Superior temporal gyrus (tissue), 1 donor: ENCODE measurements around the gene CFAP43.

Source experiments
- DNase-seq: peaks from one replicate; pipeline ENCODE4 v3.0.0-alpha.2; 2016; ENCODE audit errors: extremely low spot score

Gene CFAP43, protein sequence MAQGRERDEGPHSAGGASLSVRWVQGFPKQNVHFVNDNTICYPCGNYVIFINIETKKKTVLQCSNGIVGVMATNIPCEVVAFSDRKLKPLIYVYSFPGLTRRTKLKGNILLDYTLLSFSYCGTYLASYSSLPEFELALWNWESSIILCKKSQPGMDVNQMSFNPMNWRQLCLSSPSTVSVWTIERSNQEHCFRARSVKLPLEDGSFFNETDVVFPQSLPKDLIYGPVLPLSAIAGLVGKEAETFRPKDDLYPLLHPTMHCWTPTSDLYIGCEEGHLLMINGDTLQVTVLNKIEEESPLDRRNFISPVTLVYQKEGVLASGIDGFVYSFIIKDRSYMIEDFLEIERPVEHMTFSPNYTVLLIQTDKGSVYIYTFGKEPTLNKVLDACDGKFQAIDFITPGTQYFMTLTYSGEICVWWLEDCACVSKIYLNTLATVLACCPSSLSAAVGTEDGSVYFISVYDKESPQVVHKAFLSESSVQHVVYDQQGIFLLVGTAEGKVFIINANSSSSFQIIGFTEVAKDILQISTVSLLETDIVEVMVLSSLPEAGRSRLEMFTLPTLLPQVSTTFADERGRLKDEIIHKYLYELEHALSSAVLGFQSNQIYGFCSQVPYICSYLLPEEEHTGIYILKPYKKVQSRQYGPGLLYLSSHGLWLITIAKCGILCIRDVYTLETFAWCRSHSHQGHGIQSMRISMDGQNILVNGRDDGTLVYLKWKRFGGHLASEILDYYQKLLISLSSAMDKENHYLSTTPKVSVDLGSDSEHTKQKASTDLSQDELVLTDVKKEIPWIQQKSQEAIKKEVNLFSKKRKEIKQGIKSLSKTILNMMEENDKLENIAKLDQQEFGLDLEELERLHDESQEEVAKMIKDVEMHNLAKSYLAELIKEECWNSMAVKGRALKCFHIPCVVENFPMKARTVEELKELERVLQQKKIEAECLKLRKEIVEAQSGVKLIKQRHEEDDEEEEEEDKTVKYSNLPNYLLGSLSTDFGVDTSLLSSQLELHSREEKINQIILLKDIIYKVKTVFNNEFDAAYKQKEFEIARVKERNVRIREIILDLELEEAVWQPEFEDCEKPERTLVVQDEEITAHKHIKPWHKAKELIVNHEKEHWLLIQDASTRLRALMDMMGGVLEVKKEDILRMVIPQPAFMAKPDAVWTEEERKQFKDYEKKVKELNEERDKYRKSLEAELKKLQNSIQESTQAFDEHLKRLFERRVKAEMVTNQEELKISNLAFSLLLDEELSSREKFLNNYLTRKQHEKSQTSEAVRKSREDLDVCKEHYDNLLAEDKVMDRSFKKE (N-terminal part only)

DNA sequence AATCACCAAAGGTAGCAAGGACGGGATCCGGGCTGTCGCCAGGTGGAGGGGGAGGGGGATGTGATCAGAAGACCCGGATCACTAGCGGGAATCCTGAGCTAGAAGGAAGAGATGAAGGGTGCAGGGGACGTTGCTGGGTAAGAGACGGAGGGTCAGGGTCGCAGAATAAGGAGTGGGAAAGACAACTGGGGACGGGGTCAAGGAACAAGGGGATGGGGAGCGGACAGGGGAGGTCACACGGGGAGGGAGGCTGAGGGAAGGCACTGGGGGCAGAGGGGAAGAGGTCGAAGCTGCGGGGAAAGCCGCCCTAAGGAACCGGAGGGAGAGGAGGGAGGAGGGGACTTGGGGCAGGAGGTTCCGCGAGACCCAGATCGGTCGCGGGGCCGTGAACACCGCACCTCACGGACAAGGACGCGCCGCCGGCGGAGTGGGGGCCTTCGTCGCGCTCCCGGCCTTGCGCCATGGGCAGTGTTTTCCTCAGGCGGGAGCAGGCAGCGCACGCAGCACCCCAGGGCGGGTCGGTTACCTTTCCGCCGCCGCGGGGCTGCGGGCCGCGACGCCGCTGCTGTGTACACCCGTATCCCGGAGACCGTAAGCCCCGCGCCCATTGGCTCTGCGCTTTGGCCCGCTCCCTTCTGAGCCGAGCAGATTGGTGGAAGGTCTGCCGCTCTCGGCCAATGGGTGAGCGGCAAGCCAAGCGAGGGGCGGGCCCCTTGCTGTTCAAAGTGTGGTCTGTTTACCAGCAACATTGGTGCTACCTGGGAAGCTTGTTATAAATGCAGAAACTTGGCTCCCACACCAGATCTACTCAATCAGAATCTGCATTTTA is at the start of gene CFAP43:
Gene CFAP43, minus strand, starts transcription at position 581 of the 829 bp plus-strand sequence. Its CDS starts 118 bp downstream, at position 463.
- peak; percentile 98 for DNase-seq

DNA sequence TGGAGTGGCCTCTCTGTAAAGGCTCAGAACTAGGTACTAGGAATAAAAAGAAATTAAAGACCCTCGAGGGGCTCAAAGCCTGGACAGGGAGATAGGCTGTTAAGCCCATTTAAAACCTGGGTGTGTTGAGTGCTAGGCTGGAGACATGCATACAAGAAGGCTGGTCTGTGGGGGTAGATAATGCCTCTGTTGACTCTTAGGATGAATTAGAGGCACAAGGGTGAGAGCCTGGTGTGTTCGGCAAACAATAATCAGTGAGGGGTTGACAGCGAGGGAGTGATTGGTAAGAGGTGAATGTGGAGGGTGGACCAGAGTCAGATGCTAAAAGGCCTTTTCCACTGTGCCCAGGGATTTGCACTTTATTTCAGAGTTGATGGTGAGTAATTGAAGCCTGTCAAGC is 49.5 kb upstream of the CFAP43 start:
- no peak for DNase-seq

DNA sequence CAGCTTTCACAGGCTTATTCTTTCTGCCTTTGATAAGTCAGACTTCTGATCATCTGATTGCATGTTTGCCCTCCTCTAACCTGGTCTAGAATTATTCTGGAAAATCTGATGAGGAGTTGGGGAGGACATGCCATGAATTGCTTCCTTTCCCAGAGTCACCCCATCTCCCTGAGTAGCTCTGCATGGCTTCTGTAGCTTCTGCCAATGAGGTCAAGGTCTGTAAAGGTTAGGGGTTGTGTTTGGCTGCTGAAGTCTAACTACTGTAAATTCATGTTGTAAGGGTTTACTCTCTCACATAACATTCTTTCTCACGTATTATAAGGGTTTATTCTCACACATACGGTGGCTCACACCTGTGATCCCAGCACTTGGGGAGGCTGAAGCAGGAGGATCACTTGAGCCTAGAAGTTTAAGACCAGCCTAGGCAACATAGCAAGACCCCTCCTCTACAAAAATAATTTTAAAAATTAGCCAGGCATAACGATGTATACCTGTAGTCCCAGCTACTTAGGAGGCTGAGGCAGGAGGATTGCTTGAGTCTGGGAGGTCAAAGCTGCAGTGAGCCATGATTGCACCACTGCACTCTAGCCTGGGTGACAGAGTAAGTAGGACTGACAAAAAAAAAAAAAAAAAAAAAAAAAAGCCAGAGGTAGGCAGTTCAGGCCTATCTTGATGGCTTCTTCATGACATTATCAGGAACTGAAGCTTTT is 47.5 kb upstream of the CFAP43 start:
- no peak for DNase-seq

DNA sequence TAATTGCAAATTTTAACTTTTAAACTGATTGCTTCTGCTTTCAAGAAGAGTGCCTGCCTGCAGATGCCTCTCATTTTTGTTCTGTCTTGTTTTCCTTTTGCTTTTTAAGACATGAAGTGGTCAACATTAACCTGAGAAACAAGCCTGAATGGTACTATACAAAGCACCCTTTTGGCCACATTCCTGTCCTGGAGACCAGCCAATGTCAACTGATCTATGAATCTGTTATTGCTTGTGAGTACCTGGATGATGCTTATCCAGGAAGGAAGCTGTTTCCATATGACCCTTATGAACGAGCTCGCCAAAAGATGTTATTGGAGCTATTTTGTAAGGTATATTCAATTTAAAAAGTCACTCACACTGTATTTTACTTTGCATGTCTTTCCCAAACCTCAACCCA is 45.6 kb upstream of the CFAP43 start:
- DNase-seq, result no peak

DNA sequence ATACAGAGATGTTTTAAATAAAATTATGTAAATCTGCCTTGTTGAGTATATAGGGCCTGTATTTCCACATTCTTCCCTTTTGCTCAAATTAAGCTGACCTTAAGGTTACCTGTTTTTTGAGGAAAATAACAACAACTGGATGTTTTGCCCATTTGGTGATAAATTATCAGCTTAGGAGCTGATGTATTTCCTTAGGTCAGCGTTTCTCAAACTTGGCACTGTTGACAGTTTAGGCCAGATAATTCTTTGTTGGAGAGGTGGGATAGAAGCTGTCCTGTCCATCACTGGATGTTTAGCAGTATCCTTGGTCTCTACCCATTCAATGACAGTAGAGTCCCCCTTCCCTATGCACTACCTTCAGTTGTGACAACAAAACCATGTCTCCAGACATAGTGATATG is 44.0 kb upstream of the CFAP43 start:
- no peak for DNase-seq

DNA sequence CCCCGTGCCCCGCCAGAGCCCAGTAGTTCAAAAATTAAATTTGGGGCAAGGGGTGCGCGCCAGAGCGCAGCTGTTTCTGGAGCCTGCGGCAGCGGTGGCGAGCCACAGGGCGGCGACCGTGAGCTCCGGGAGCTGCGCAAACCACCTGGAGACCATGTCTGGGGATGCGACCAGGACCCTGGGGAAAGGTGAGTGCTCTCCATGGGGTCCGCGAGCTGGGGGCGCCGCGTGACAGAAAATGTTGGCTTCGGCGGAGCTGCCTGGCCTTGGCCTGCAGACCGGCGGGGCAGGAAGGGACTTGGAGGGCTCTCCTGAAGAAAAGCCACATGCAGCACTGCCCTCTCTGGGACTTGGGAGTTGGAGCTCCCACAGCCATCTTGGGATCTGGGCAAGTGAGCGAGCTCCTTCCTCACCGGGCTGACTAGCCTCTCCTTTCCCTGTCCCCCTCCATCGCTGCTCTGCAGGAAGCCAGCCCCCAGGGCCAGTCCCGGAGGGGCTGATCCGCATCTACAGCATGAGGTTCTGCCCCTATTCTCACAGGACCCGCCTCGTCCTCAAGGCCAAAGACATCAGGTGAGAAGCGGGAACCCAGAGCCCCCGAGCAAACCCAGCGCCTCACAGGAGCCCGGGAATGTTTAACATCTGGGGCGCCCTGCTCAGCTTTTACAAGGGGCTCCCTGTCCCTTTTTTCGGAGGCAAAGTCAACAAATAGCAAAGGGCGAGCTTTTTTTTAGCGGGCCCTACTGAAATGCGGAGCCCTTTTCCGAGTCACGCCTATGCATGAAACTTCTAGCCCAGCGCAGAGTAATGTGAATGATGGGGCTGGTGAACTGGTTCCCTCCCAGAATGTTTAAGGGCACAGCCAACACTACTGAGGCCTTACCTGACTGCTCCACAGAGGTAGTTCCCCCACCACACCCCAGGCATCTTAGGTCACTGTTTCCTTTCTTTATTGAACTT is 42.9 kb upstream of the CFAP43 start:
- peak; percentile 58 for DNase-seq

DNA sequence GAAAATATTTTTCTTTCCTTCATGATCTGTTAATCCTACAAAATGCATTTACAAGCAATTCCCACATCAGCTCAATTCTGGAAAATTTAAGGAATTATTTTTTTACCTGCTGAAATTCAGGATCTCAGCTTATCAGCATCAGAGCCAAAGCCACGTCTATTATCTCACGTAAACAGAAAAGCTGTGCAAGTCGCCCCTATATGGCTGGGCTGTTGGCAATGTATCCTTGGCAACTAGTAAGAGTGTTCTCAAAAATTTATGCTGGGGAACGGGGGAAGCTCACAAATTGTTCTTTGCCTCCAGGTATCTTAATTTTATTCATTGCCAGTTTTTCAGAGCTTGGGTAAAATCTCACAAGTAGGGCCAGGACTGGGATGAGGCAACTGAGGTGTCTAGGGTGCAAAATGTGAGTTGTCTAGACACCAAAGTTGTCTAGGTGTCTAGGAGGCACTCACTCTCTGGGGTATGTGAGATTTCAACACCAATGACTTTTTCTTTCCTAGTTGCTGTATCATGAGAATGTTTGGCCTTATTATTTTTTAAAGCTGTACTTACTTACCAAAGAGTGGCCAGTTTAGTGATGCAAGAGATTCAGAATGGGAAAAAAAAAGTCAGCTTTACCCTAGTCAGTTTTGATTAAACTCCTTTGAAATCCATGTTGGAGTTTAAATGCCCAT is 41.9 kb upstream of the CFAP43 start:
- no peak for DNase-seq

DNA sequence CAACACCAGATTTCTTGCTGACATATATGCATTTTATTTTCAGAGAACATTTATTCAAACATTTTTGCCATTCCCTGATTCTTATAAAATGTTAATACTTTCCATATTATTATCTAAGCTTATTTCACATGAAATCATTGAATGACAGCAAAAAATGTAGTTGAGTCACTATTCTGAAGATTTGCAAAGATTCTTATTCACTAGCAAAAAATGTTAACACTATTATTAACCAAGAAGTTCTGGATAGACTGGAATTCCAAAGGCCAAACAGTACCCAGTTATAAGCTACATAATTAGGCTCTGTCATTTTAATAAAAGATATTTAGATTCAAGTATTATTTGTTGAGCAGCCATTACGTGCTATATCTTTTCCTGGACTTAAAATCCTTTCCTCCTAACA is 41.1 kb upstream of the CFAP43 start:
- DNase-seq, result no peak

DNA sequence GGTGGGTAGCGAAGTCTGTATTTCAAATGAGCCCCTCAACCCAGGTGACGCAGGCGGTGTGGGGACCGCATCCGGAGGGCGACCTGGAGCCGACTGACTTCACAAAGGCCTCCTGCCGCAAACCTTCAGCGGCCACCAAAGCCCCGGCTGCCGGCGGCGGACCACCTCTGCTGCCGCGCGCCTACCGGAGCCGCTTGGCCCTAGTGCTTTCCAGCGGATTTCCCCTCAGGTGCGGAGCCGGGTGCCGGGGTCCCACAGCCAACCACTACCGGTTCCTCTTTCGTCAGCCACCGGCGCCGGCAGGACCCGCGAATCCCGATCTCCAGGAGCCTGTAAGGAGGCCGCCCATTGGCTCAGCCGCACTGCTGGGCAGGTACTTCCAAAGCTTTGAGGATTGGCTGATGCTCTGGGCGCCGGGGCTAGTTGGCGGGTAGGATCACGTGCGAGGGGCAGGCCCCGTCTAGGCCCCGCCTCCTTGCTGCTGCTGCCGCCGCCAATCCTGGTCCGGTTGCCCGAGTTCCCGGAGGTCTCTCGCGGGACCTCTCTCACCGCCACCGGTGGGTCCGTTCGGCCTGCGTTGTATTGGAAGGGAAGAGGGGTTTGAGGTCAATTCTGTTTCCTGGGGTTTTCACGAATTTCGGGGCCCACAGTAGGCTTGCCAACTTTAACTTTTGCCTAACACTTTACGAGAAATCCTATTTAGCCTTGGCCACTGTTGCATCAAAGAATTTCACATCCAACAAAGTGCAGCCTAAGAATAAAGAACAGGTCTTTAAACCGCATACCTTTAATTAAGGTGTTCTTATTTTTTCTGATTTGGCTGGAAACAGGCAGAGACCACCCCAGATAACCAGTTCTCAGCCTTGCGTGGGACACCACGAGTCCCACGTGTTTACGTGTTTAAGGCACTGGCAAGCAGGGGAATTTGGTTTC is 36.8 kb upstream of the CFAP43 start, which contains the start of gene GSTO2:
Gene GSTO2, plus strand, starts transcription at position 472 of the 933 bp plus-strand sequence. CDS start 5,732 bp downstream, outside the sequence.
- DNase-seq, result peak; percentile 98

DNA sequence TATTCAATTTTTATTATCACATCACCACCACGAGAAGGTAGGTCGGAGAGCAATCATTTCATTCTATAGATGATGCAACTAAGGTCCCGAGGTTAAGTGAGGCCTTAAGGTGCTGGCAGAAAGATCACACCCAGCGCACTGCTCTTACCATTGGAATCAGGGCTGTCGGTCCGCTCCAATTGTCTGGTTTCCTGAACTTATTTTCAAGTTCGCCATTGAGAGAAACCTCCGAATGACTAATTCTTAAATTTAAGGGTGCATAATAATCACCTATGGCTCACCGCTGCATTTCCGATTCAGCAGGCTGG is 36.2 kb upstream of the CFAP43 start:
- no peak for DNase-seq

DNA sequence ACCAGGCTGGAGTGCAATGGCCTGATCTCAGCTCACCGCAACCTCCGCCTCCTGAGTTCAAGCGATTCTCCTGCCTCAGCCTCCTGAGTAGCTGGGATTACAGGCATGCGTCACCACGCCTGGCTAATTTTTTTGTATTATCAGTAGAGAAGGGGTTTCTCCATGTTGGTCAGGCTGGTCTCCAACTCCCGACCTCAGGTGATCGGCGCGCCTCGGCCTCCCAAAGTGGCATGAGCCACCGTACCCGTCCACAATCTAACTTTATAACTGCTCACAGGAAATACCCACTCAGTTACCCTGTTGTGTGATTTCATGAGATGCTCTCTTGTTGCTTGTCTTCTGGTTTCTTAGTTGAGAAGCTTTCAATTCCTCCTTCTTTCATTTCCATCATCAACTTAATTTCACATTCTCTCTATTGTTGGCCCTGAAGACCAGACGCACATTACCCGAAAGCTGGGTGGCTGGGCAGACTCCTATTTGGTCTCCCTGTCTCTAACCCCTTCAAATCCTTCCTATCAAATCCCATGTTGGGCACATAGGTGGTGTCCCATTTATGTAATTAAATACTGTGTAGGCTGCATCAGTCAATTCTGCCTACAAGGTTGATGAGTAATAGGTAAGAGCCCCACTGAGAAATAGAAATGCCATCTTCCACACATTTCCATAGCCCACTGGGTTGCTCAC is 35.7 kb upstream of the CFAP43 start:
- DNase-seq, result no peak

DNA sequence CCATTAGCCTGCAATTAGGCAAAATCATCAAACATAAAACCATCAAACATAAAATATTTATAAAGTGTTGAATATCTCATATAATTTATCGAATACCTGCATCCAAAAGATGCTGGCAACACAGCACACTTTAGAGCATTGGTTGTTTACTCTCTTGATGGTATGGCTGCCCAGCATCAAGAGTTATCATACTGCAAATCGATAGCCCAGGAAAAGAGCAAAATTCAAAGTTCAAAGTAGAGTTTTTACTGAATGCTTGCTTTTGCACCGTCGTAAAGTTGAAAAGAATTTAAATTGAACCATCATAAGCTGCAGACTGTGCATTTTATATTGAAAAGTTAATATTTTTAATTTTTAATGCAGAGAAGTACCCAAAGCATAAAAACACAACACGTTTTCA is 32.6 kb upstream of the CFAP43 start:
- no peak for DNase-seq

DNA sequence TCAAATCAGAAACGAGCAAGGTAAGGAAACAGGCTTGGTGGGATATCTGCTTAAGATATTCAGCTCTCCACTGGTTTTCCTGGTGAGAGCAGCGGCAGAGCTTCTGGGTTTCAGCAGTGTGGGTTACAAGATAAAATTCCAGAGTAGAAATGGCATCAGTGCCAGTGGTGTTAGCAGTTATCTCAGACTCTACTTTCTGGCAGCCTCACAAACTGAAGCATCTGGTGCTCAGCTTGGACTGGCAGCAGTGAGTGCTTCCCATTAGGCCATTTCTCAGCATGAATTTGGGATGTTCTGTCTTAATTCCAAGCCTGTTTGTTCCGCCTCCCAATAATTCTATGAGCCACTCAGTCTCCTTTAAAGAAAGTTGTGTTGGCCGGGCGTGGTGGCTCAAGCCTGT is 29.9 kb upstream of the CFAP43 start:
- DNase-seq, result peak; percentile 34

DNA sequence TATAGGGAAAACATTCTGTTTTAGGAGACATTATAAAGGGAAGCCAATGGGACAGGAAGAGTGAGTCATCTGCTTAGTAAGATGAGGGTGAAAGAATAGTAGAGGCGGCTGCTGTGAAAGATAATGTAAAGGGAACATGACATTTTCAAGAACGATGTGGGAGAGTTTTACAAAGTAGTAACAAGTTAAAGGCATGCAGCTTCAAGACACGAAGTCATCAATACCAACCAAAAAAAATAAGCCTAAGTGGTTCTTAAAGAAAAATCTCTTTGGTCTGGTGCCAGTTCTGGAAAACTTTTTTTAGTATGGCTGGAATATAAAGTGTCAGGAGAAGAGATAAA is 28.6 kb upstream of the CFAP43 start:
- no peak for DNase-seq

DNA sequence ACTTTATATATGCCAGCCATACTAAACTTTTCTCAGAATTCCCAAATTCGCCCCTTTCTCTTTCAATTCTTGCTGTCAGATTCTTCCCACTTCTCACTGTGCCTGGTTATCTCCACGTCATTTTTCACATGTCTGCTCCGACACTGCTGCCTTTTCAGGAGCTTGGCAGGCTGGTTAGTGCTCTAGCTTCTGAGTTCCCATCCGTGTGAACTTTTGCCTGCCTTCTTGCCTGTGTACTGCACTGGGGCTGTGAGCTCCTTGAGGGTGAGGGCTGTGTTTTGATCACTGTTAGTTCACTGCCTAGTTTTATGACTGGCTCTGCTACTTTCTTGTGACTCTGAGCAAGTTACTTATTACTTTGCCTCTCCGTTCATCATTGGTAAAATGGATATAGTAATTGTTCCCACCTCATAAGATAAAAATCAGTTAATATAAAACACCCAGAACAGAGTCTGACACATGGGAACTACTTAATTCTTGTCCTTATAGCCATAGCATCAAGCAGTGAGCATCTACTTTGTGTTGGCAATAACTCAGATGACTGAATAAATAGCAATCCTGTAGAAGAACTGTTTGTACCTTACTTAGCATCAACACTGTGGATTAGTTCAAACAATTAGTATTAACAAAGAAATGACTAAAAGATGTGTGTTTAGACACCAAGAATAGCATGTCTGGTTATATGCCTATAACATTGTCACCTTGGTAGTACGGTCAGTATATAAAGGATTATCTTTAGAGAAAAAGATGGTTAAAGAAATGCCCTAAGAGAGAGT is 28.0 kb upstream of the CFAP43 start:
- no peak for DNase-seq

DNA sequence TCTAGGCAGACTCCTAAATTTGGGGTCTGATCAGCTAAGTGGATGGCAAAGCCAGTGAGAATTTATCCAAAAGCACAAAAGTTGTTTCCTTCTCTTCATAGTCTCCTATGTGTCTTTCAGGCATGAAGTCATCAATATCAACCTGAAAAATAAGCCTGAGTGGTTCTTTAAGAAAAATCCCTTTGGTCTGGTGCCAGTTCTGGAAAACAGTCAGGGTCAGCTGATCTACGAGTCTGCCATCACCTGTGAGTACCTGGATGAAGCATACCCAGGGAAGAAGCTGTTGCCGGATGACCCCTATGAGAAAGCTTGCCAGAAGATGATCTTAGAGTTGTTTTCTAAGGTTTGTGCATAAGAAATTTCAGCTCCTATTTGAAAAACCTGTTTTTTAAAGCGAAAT is 27.3 kb upstream of the CFAP43 start:
- DNase-seq, result no peak
